HG03159 (cell line): Measurements from ENCODE around the gene GABPB1.

Source experiments
- ATAC-seq: cut with Tn5 transposase; IDR thresholded peaks from one replicate; pipeline ENCODE4 v1.9.1; 2021; ENCODE audit warnings: mild to moderate bottlenecking, moderate library complexity; ENCODE audit not compliant: unreplicated experiment

Gene GABPB1

DNA sequence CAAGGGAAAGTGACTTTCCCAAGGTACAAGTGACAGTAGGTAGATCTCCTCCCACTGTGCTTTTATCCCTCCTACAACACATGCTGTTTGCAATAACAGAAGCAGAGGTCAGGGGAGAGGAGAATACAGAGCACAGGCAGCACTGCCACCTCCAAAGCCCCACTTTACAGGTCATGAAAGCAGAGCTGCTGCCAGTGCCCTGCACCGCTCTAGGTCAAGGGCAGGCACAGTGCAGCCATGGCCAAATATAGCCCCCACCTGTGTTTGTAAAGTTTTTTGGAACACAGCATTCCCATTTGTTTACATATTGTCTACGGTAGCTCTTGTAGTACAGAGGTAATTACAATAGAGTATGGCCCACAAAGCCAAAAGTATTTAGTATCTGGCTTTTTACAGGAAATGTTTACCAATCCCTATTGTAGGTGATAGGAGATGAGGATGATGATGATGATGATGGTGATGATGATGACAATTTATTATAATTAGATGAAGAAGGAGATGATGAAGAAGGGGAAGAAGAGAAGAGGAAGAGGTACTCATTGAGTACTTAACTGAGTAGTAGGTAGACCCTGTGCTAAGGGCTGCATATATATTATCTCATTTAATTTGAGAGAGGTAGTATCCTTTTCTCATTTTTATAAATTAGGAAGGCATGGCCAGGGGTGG lies 109.9 kb downstream of the GABPB1 start:
- ATAC-seq: no peak

DNA sequence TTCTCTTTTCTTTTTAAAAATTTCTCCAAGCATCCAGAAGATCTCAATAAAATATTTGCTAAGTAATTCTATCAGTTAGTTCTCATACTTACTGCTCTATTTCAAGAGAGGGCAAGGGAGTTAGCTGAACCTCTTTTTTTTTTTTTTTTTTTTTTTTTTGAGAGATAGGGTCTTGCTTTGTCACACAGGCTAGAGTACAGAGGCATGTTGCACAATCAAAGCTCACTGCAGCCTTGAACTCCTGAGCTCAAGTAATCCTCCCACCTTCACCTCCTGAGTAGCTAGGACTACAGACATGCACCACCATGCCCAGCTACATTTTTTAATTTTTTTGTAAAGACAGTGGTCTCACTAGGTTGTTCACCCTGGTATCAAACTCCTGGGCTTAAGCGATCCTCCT lies 110.8 kb downstream of the GABPB1 start:
- no peak for ATAC-seq

- no peak for ATAC-seq
Measured at GRCh38 chr15:50241684-50242450, 113.1 kb downstream of the GABPB1 start.

DNA sequence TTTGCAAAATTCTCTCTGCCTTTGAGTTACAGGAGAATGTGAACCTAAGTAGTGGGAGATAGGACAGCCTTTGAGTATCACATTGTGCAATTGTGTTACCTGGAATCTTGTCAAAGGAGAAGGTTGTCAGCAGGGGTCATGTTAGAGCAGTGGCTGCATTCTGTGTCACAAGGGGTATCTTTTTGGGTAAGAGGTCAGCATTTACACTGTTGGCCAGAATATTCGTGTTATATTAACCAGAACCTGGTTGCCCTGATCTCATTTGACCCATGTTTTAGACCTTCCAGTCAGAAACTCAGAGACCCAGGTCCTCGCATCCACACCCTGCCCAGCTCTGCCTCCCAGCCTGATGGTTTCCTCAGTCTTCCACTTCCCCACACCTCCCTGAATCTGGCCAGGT lies 116.7 kb downstream of the GABPB1 start:
- ATAC-seq: no peak

GRCh38 chr15:50236433-50236832 lies 118.6 kb downstream of the GABPB1 start:
- no peak for ATAC-seq

GRCh38 chr15:50235794-50236193 lies 119.2 kb downstream of the GABPB1 start:
- ATAC-seq: no peak

GRCh38 chr15:50234764-50235163 lies 120.2 kb downstream of the GABPB1 start:
- no peak for ATAC-seq

- no peak for ATAC-seq
Measured at GRCh38 chr15:50233192-50233736, 121.7 kb downstream of the GABPB1 start.

- no peak for ATAC-seq
Measured at GRCh38 chr15:50232791-50233190, 122.2 kb downstream of the GABPB1 start.

DNA sequence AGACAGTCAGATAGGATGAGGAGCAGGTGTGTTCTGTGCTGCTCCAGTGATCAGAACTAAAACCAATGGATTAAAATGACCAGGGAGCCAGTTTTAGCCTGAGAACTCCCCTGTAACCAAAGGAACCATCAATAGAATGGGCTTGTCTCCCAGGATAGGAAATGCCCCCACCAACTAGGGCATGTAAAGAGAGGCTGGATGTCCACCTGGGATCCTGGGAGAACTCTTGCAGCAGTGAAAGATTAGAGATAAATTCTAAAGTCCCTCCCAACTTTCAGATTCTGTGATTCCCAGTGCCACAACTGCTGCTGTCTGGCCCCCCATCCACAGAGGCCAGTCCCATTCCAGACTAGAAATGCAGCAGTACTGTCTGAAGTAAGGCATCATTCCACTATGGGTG lies 123.2 kb downstream of the GABPB1 start:
- no peak for ATAC-seq

DNA sequence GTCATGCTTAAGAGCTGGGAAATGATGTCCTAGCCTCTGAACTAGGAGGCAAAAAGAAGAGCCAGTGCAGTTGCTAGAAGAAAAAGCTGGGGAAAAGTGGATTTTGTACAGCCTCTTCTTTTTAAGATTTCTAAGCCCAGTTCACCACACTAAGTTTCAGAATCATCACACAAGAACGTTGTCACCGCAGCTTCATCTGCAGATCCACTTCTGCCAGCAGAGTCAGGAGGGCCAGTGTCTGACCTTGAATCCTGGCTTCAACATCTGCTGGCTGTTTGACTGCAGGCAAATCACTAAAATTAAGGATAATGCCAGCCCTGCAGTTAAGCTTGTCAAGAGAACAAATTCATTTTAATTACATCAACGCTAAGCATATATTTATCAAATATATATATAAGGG lies 125.7 kb downstream of the GABPB1 start:
- ATAC-seq: no peak

DNA sequence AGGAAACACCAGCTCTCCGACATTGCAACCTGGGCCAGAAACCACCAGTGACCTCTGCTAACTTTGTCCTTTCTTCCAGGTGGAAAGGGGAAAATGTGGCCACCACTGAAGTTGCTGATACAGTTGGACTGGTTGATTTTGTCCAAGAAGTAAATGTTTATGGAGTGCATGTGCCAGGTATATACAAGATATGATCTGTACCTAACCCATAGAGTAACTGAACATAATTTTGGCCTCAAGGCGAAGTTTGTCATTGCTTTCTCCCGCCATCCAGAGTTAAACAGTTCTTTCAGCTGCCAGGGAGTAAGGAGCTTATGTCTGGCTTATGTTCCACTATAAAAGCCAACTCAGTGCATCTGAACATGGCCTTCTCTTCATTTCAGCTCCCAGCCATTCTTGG lies 126.1 kb downstream of the GABPB1 start:
- ATAC-seq: no peak

GRCh38 chr15:50227076-50227475 lies 127.9 kb downstream of the GABPB1 start:
- ATAC-seq: no peak

GRCh38 chr15:50225938-50226337 lies 129.1 kb downstream of the GABPB1 start:
- no peak for ATAC-seq
